ENCODE results near the gene IL12RB2. TPM values are rescaled to one million over a fixed set of nuclear protein-coding genes. Genes with fewer than 3 reads are reported as not detected.

Gene IL12RB2
- total RNA-seq, 1 experiment from 2014 or later, result not detected

GRCh38 chr1:67300561-67300960 is 7.1 kb upstream of the IL12RB2 start:
- DNase-seq, result no peak
- no peak for TF ChIP-seq CTCF (IDR thresholded peaks at IDR 0.05; ENCODE audit: unreplicated experiment)
- Mint-ChIP-seq H3K9me3 (ENCODE audit: low read depth, unreplicated experiment) (no peaks in the 10 kb centered on the region), H3K27me3 (ENCODE audit: unreplicated experiment) (no peaks in the 10 kb centered on the region), H3K4me3 (ENCODE audit: low read depth, unreplicated experiment) (no peak overlapping the region), H3K36me3 (ENCODE audit: insufficient read depth, unreplicated experiment) (no peaks in the 10 kb centered on the region), H3K27ac (ENCODE audit: unreplicated experiment) (no peak overlapping the region), H3K4me1 (ENCODE audit: low read depth, unreplicated experiment) (no peaks in the 10 kb centered on the region)
- intact Hi-C loops (cut with micrococcal nuclease; ENCODE audit: unreplicated experiment), result no loop called here
- CTCF ChIA-PET, result no interaction called here
- no TSS peak for BruUV-seq (replicated peaks)

- Mint-ChIP-seq H3K4me3 (ENCODE audit: low read depth, unreplicated experiment) (no peak overlapping the region), H3K27me3 (ENCODE audit: unreplicated experiment) (no peaks in the 10 kb centered on the region), H3K4me1 (ENCODE audit: low read depth, unreplicated experiment) (no peaks in the 10 kb centered on the region), H3K27ac (ENCODE audit: unreplicated experiment) (no peak overlapping the region), H3K36me3 (ENCODE audit: insufficient read depth, unreplicated experiment) (no peaks in the 10 kb centered on the region), H3K9me3 (ENCODE audit: low read depth, unreplicated experiment) (no peaks in the 10 kb centered on the region)
- intact Hi-C loops (cut with micrococcal nuclease; ENCODE audit: unreplicated experiment), result no loop called here
- no peak for DNase-seq
- no peak for TF ChIP-seq CTCF (IDR thresholded peaks at IDR 0.05; ENCODE audit: unreplicated experiment)
- CTCF ChIA-PET, result no interaction called here
- BruUV-seq (replicated peaks), result no TSS peak
These were observed 3.6 kb upstream of the IL12RB2 start for GRCh38 chr1:67304023-67304422.

- no peaks in the 10 kb centered on the region for H3K4me1 Mint-ChIP-seq (ENCODE audit: low read depth, unreplicated experiment)
- no peak for TF ChIP-seq CTCF (IDR thresholded peaks at IDR 0.05; ENCODE audit: unreplicated experiment)
- H3K4me3 Mint-ChIP-seq (ENCODE audit: low read depth, unreplicated experiment), result no peak overlapping the region
- CTCF ChIA-PET, result interaction anchor here (0.7 kb wide), 1 partner anchor 707 kb away, joined by 3 read pairs; no protein-coding TSS in a partner anchor
- H3K27ac Mint-ChIP-seq (ENCODE audit: unreplicated experiment), result no peak overlapping the region
- intact Hi-C loops (cut with micrococcal nuclease; ENCODE audit: unreplicated experiment), result no loop called here
- no peaks in the 10 kb centered on the region for H3K9me3 Mint-ChIP-seq (ENCODE audit: low read depth, unreplicated experiment)
- no peaks in the 10 kb centered on the region for H3K27me3 Mint-ChIP-seq (ENCODE audit: unreplicated experiment)
- DNase-seq, result no peak
- no peaks in the 10 kb centered on the region for H3K36me3 Mint-ChIP-seq (ENCODE audit: insufficient read depth, unreplicated experiment)
- no TSS peak for BruUV-seq (replicated peaks)
These were observed 1.1 kb upstream of the IL12RB2 start for GRCh38 chr1:67306547-67306946.

- BruUV-seq (replicated peaks), result no TSS peak
- intact Hi-C loops (cut with micrococcal nuclease; ENCODE audit: unreplicated experiment), result no loop called here
- no peaks in the 10 kb centered on the region for H3K9me3 Mint-ChIP-seq (ENCODE audit: low read depth, unreplicated experiment)
These were observed 463 bp downstream of the IL12RB2 start for GRCh38 chr1:67308136-67308535.

More at GRCh38 chr1:67308136-67308535, 463 bp downstream of the IL12RB2 start:
- Mint-ChIP-seq H3K27ac (ENCODE audit: unreplicated experiment) (no peak overlapping the region), H3K36me3 (ENCODE audit: insufficient read depth, unreplicated experiment) (no peaks in the 10 kb centered on the region), H3K4me3 (ENCODE audit: low read depth, unreplicated experiment) (no peak overlapping the region), H3K27me3 (ENCODE audit: unreplicated experiment) (no peaks in the 10 kb centered on the region), H3K4me1 (ENCODE audit: low read depth, unreplicated experiment) (no peaks in the 10 kb centered on the region)
- no peak for DNase-seq
- no peak for TF ChIP-seq CTCF (IDR thresholded peaks at IDR 0.05; ENCODE audit: unreplicated experiment)
- CTCF ChIA-PET, result no interaction called here
